ENCODE data around the gene IL3RA. TPM values are rescaled to one million over a fixed set of nuclear protein-coding genes. Genes with fewer than 3 reads are reported as not detected.
"Not testable (repeated sequence)": the region's sequence is repeated elsewhere in the genome, so short reads cannot be mapped to it uniquely, and the experiment has no call there.

The IL3RA gene
- total and polyA plus RNA-seq, 7 experiments from 2014 or later = 0.12 to 23.7 (median 7.9) TPM; not detected in 2

GRCh38 chrX:1297591-1297990 is 39.0 kb upstream of the IL3RA start:
- H3K36me3 Mint-ChIP-seq; H3K4me3 Mint-ChIP-seq; intact Hi-C loops (cut with micrococcal nuclease); POLR2A ChIA-PET; H3K4me1 ChIP-seq (ENCODE audit: control insufficient read depth in 2 of 2, insufficient read depth in 2 of 2, low read length in 2 of 2); CTCF ChIA-PET; H3K4me3 ChIP-seq (ENCODE audit: low read length); H3K27ac Mint-ChIP-seq; ATAC-seq; H3K36me3 ChIP-seq (ENCODE audit: control insufficient read depth in 2 of 3, insufficient read depth in 3 of 3, low read length in 3 of 3); H3K9me3 ChIP-seq (ENCODE audit: control insufficient read depth in 2 of 3, low read length in 3 of 3); H3K27me3 ChIP-seq (ENCODE audit: control insufficient read depth in 2 of 2, insufficient read depth in 2 of 2, low read length in 2 of 2); DNase-seq; H3K27ac ChIP-seq (ENCODE audit: low read depth, low read length): not testable (repeated sequence)
- Mint-ChIP-seq H3K4me1 (peaks cover 3 to 10% (median 6%) of the 10 kb centered on the region in 7 donors), H3K27me3 (peaks cover 0 to 29% (median 10%) of the 10 kb centered on the region in 5 donors), H3K9me3 (peaks cover 0 to 16% (median 0%) of the 10 kb centered on the region in 11 donors)

DNA sequence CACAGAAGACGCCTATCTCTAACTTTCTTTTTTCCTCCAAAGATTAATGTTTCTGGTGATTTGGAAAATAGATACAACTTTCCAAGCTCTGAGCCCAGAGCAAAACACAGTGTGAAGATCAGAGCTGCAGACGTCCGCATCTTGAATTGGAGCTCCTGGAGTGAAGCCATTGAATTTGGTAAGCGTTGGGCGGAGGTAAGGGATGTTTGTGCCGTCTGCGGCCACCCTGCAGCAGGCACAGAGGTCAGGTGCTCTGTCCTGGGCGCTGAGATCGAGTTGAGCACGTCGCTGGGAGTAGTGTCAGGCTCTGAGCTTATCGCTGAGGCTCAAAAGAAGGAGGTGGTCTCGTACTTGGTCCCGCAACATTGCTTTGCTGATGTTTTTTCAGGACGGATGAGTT is 36.1 kb upstream of the IL3RA start:
- ChIA-PET CTCF (no interaction called here), POLR2A (no interaction called here)
- no peaks in the 10 kb centered on the region for H3K36me3 ChIP-seq (ENCODE audit: control insufficient read depth in 2 of 3, insufficient read depth in 3 of 3, low read length in 3 of 3)
- Mint-ChIP-seq H3K9me3 (peaks cover 0 to 15% (median 0%) of the 10 kb centered on the region in 11 donors), H3K4me1 (no peaks in the 10 kb centered on the region), H3K27me3 (peaks cover 0 to 14% (median 4%) of the 10 kb centered on the region in 5 donors), H3K36me3 (peaks cover 0 to 3% (median 0%) of the 10 kb centered on the region in 5 donors), H3K27ac (no peak overlapping the region), H3K4me3 (no peak overlapping the region)
- H3K4me3 ChIP-seq (ENCODE audit: low read length) = no peak overlapping the region
- H3K9me3 ChIP-seq (ENCODE audit: control insufficient read depth in 2 of 3, low read length in 3 of 3) = no peaks in the 10 kb centered on the region
- no peaks in the 10 kb centered on the region for H3K27me3 ChIP-seq (ENCODE audit: control insufficient read depth in 2 of 2, insufficient read depth in 2 of 2, low read length in 2 of 2)
- ATAC-seq = no peak
- no peaks in the 10 kb centered on the region for H3K4me1 ChIP-seq (ENCODE audit: control insufficient read depth in 2 of 2, insufficient read depth in 2 of 2, low read length in 2 of 2)
- intact Hi-C loops (cut with micrococcal nuclease) = no loop called here
- H3K27ac ChIP-seq (ENCODE audit: low read depth, low read length) = no peak overlapping the region
- no peak for DNase-seq

- Mint-ChIP-seq H3K9me3 (peaks cover 0 to 17% (median 8%) of the 10 kb centered on the region in 11 donors), H3K4me1 (peaks cover 0 to 2% (median 0%) of the 10 kb centered on the region in 7 donors), H3K27ac (no peak overlapping the region), H3K27me3 (no peaks in the 10 kb centered on the region), H3K4me3 (no peak overlapping the region), H3K36me3 (peaks cover 0 to 8% (median 0%) of the 10 kb centered on the region in 5 donors)
- H3K9me3 ChIP-seq (ENCODE audit: control insufficient read depth in 2 of 3, low read length in 3 of 3) = peaks cover 0 to 6% (median 0%) of the 10 kb centered on the region in 3 experiments
- intact Hi-C loops (cut with micrococcal nuclease) = loop anchor here in 1 of 2 donors (5.0 kb wide), 1 partner anchor 58 kb away; no protein-coding TSS in a partner anchor
- H3K36me3 ChIP-seq (ENCODE audit: control insufficient read depth in 2 of 3, insufficient read depth in 3 of 3, low read length in 3 of 3) = peaks cover 0 to 3% (median 0%) of the 10 kb centered on the region in 3 experiments
- DNase-seq (no peak), ATAC-seq (no peak)
- H3K4me1 ChIP-seq (ENCODE audit: control insufficient read depth in 2 of 2, insufficient read depth in 2 of 2, low read length in 2 of 2) = no peaks in the 10 kb centered on the region
- H3K4me3 ChIP-seq (ENCODE audit: low read length) = no peak overlapping the region
- ChIA-PET POLR2A (no interaction called here), CTCF (no interaction called here)
- no peaks in the 10 kb centered on the region for H3K27me3 ChIP-seq (ENCODE audit: control insufficient read depth in 2 of 2, insufficient read depth in 2 of 2, low read length in 2 of 2)
- no peak overlapping the region for H3K27ac ChIP-seq (ENCODE audit: low read depth, low read length)
Measured at GRCh38 chrX:1305411-1305810, 31.2 kb upstream of the IL3RA start.

DNA sequence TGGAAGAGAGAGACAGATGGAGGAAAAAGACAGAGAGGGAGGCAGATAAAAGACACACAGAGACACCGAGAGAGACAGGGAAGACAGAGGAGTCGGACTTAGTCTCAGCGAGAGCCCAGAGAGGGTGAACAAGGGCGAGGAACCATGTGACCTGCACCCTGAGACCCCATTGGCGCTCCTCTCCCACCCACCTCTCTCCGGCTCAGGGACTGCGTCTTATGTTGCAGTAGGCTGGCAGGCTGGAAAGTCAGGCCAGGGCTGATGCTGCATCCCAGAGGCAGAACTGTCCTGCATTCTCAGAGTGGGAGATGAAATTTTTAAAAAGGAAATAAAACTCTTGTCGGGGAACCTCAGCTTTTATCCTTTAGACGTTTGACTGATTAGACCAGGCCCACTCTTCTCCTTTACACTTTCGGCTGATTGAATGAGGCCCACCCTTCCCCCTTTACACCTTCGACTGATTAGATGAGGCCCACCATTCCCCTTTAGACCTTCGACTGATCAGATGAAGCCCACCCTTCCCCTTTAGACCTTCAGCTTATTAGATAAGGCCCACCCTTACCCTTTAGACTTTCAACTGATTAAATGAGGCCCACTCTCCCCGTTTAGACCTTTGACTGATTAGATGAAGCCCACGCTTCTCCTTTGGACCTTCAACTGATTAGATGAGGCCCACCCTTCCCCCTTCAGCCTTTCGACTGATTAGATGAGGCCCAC is 29.5 kb upstream of the IL3RA start:
- peaks cover 0 to 6% (median 0%) of the 10 kb centered on the region in 3 experiments for H3K9me3 ChIP-seq (ENCODE audit: control insufficient read depth in 2 of 3, low read length in 3 of 3)
- H3K9me3 Mint-ChIP-seq = peaks cover 0 to 17% (median 8%) of the 10 kb centered on the region in 11 donors
- intact Hi-C loops (cut with micrococcal nuclease) = loop anchor here in 1 of 2 donors (5.0 kb wide), 1 partner anchor 60 kb away; no protein-coding TSS in a partner anchor
- H3K27ac ChIP-seq (ENCODE audit: low read depth, low read length) = no peak overlapping the region
- POLR2A ChIA-PET = no interaction called here
- no peaks in the 10 kb centered on the region for H3K4me1 ChIP-seq (ENCODE audit: control insufficient read depth in 2 of 2, insufficient read depth in 2 of 2, low read length in 2 of 2)
- no peaks in the 10 kb centered on the region for H3K27me3 ChIP-seq (ENCODE audit: control insufficient read depth in 2 of 2, insufficient read depth in 2 of 2, low read length in 2 of 2)
- H3K36me3 ChIP-seq (ENCODE audit: control insufficient read depth in 2 of 3, insufficient read depth in 3 of 3, low read length in 3 of 3) = peaks cover 0 to 3% (median 0%) of the 10 kb centered on the region in 3 experiments
- CTCF ChIA-PET = no interaction called here
- peaks cover 0 to 8% (median 0%) of the 10 kb centered on the region in 5 donors for H3K36me3 Mint-ChIP-seq
- DNase-seq = no peak
- peaks cover 0 to 2% (median 0%) of the 10 kb centered on the region in 7 donors for H3K4me1 Mint-ChIP-seq
- H3K4me3 ChIP-seq (ENCODE audit: low read length) = no peak overlapping the region
- H3K27ac Mint-ChIP-seq = peak overlapping the region in 5 of 9 donors; percentile 4 to 71 (median 33)
- ATAC-seq = no peak
- no peaks in the 10 kb centered on the region for H3K27me3 Mint-ChIP-seq
- H3K4me3 Mint-ChIP-seq = no peak overlapping the region

GRCh38 chrX:1307626-1308340 is 28.8 kb upstream of the IL3RA start:
- peaks cover 0 to 8% (median 0%) of the 10 kb centered on the region in 5 donors for H3K36me3 Mint-ChIP-seq
- Histone ChIP-seq H3K36me3 (ENCODE audit: control insufficient read depth in 2 of 3, insufficient read depth in 3 of 3, low read length in 3 of 3) (peaks cover 0 to 3% (median 0%) of the 10 kb centered on the region in 3 experiments), H3K4me3 (ENCODE audit: low read length) (no peak overlapping the region), H3K27ac (ENCODE audit: low read depth, low read length) (no peak overlapping the region), H3K9me3 (ENCODE audit: control insufficient read depth in 2 of 3, low read length in 3 of 3) (peaks cover 0 to 6% (median 0%) of the 10 kb centered on the region in 3 experiments), H3K4me1 (ENCODE audit: control insufficient read depth in 2 of 2, insufficient read depth in 2 of 2, low read length in 2 of 2) (no peaks in the 10 kb centered on the region), H3K27me3 (ENCODE audit: control insufficient read depth in 2 of 2, insufficient read depth in 2 of 2, low read length in 2 of 2) (no peaks in the 10 kb centered on the region)
- ATAC-seq (no peak), DNase-seq (no peak)
- peak overlapping the region in 3 of 9 donors; percentile 22 to 71 (median 55) for H3K27ac Mint-ChIP-seq
- no peaks in the 10 kb centered on the region for H3K27me3 Mint-ChIP-seq
- H3K4me3 Mint-ChIP-seq = no peak overlapping the region
- intact Hi-C loops (cut with micrococcal nuclease) = loop anchor here in 1 of 2 donors (5.0 kb wide), 1 partner anchor 60 kb away; no protein-coding TSS in a partner anchor
- CTCF ChIA-PET = no interaction called here
- POLR2A ChIA-PET = no interaction called here
- H3K4me1 Mint-ChIP-seq = peaks cover 0 to 2% (median 0%) of the 10 kb centered on the region in 7 donors
- peaks cover 0 to 17% (median 8%) of the 10 kb centered on the region in 11 donors for H3K9me3 Mint-ChIP-seq

DNA sequence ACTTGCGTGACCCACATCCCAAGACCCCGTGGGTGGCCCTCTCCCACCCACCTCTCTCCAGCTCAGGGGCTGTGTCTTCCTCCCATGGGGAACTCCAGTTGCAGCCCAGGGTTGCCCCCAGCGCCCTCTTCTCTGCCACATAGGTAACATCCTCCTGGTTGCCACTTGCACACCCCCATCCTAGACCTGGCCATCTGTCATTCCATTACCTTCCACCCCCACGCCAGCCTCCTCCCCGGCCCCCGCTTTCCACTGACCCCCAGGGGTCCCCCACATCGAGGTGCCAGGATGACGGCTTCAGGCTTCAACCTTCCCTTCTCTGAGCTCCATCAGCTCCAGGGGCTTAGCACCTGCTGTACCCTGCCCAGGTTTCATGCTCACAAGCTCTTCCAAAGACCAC is 28.1 kb upstream of the IL3RA start:
- no peak overlapping the region for H3K27ac ChIP-seq (ENCODE audit: low read depth, low read length)

More for the DNA sequence above, 28.1 kb upstream of the IL3RA start:
- H3K4me1 Mint-ChIP-seq = peaks cover 0 to 2% (median 0%) of the 10 kb centered on the region in 7 donors
- Histone ChIP-seq H3K4me3 (ENCODE audit: low read length) (no peak overlapping the region), H3K36me3 (ENCODE audit: control insufficient read depth in 2 of 3, insufficient read depth in 3 of 3, low read length in 3 of 3) (peaks cover 0 to 3% (median 0%) of the 10 kb centered on the region in 3 experiments), H3K9me3 (ENCODE audit: control insufficient read depth in 2 of 3, low read length in 3 of 3) (peaks cover 0 to 6% (median 0%) of the 10 kb centered on the region in 3 experiments), H3K27me3 (ENCODE audit: control insufficient read depth in 2 of 2, insufficient read depth in 2 of 2, low read length in 2 of 2) (no peaks in the 10 kb centered on the region), H3K4me1 (ENCODE audit: control insufficient read depth in 2 of 2, insufficient read depth in 2 of 2, low read length in 2 of 2) (no peaks in the 10 kb centered on the region)
- H3K27ac Mint-ChIP-seq = no peak overlapping the region
- H3K27me3 Mint-ChIP-seq = no peaks in the 10 kb centered on the region
- peaks cover 0 to 8% (median 0%) of the 10 kb centered on the region in 5 donors for H3K36me3 Mint-ChIP-seq
- no peak overlapping the region for H3K4me3 Mint-ChIP-seq
- H3K9me3 Mint-ChIP-seq = peaks cover 0 to 17% (median 8%) of the 10 kb centered on the region in 11 donors
- no peak for ATAC-seq
- intact Hi-C loops (cut with micrococcal nuclease) = loop anchor here in 1 of 2 donors (5.0 kb wide), 1 partner anchor 61 kb away; no protein-coding TSS in a partner anchor
- POLR2A ChIA-PET = no interaction called here
- CTCF ChIA-PET = no interaction called here
- no peak for DNase-seq
